Thoracic aorta (tissue), 2 donors: ENCODE measurements around the gene FCSK. TPM values are rescaled to one million over a fixed set of nuclear protein-coding genes. Genes with fewer than 3 reads are reported as not detected.
"Not testable (repeated sequence)": the region's sequence is repeated elsewhere in the genome, so short reads cannot be mapped to it uniquely, and the experiment has no call there.

Experiments
- ATAC-seq: fragments of 150-250 bp; one replicate; pipeline ENCODE4 v1.8.0; 2017; ENCODE audit warnings: low read depth; ENCODE audit not compliant: insufficient number of reproducible peaks, low FRiP score
- DNase-seq: peaks from one replicate; pipeline ENCODE4 v3.0.0-alpha.2; 2020; ENCODE audit warnings: low spot score
- H3K27ac ChIP-seq, 2 donors: fragments of 200-600 bp; sonication (generic); 1 replicate in 1 of 2; 2 replicates in 1 of 2; pipeline ENCODE4 v1.5.1; 2016; ENCODE audit warnings: mild to moderate bottlenecking in 2 of 2, moderate library complexity in 2 of 2
- H3K27me3 ChIP-seq: fragments of 200-600 bp; sonication (generic); replicated peaks from 2 replicates; pipeline ENCODE4 v1.6.0; 2016; ENCODE audit warnings: mild to moderate bottlenecking; ENCODE audit not compliant: insufficient read depth
- H3K36me3 ChIP-seq: fragments of 200-600 bp; sonication (generic); one replicate; pipeline ENCODE4 v1.5.1; 2016
- H3K4me1 ChIP-seq, 2 donors: fragments of 200-600 bp; sonication (generic); 1 replicate in 1 of 2; 2 replicates in 1 of 2; pipeline versions ENCODE4 v1.5.1 to v1.6.0; 2016; ENCODE audit warnings: low read depth in 2 of 2, mild to moderate bottlenecking in 1 of 2; ENCODE audit not compliant: control insufficient read depth in 1 of 2
- H3K4me3 ChIP-seq: fragments of 200-600 bp; sonication (generic); 2 replicates; pipeline ENCODE4 v1.5.1; 2016; ENCODE audit warnings: mild to moderate bottlenecking
- H3K9me3 ChIP-seq: fragments of 200-600 bp; sonication (generic); 2 replicates; pipeline ENCODE4 v1.5.1; 2016
- total RNA-seq, 2 donors: library from RNA; depleted of rRNA; stranded (reverse); fragments of >200 nt; gene quantifications; one replicate each; pipeline versions ENCODE4 v1.1.0 to v1.2.3, GENCODE V29; 2016
- TF ChIP-seq, protein P1 (sequence below): fragments of 200-600 bp; sonication (generic); IDR thresholded peaks from one replicate; pipeline ENCODE4 v1.5.1; 2019; ENCODE audit warnings: antibody characterized with exemption

FCSK gene
- total RNA-seq, 2 donors from 2014 or later = 16.1 to 20.4 TPM

GRCh38 chr16:70523743-70524398 lies 69.5 kb downstream of the FCSK start, which contains the start of gene SF3B3:
TSS of gene SF3B3 (plus strand) at chr16:70523816. CDS start at chr16:70526657, 2,841 bp downstream.
- peak within 1 kb of the TSS; percentile 81 to 86 for H3K27ac ChIP-seq
- peaks cover 12% of the 10 kb centered on the region for H3K36me3 ChIP-seq
- peak; percentile 89 for ATAC-seq
- H3K27me3 ChIP-seq = no peaks in the 10 kb centered on the region
- no peak for DNase-seq
- H3K4me1 ChIP-seq = peaks cover 12 to 41% of the 10 kb centered on the region in 2 donors
- H3K9me3 ChIP-seq = no peaks in the 10 kb centered on the region
- TF ChIP-seq, protein P1, sequence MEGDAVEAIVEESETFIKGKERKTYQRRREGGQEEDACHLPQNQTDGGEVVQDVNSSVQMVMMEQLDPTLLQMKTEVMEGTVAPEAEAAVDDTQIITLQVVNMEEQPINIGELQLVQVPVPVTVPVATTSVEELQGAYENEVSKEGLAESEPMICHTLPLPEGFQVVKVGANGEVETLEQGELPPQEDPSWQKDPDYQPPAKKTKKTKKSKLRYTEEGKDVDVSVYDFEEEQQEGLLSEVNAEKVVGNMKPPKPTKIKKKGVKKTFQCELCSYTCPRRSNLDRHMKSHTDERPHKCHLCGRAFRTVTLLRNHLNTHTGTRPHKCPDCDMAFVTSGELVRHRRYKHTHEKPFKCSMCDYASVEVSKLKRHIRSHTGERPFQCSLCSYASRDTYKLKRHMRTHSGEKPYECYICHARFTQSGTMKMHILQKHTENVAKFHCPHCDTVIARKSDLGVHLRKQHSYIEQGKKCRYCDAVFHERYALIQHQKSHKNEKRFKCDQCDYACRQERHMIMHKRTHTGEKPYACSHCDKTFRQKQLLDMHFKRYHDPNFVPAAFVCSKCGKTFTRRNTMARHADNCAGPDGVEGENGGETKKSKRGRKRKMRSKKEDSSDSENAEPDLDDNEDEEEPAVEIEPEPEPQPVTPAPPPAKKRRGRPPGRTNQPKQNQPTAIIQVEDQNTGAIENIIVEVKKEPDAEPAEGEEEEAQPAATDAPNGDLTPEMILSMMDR = no peak
- peak within 1 kb of the TSS; percentile 78 for H3K4me3 ChIP-seq

- not testable (repeated sequence) for DNase-seq, H3K9me3 ChIP-seq, H3K27me3 ChIP-seq, ATAC-seq
- Histone ChIP-seq H3K27ac (peak overlapping the region; percentile 81 to 86), H3K4me1 (peaks cover 12 to 41% of the 10 kb centered on the region in 2 donors), H3K36me3 (peaks cover 17% of the 10 kb centered on the region), H3K4me3 (peak overlapping the region; percentile 78)
These were observed 70.0 kb downstream of the FCSK start for GRCh38 chr16:70524399-70524825.

DNA sequence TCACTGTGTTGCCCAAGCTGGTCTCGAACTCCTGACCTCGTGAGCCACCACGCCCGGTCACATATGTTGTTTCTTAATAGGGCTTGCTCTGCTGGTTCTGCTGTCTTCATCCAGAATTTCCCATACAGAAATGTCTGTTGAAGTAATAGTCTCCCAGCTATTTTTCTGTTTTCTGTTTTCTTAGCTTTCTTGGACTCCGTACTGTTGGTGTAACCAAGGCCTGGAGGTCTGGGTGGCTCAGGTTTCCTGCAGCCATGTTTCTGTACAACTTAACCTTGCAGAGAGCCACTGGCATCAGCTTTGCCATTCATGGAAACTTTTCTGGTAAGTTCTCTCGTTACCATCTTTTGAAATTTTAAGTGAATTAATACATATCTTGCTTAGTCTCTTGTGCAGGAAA lies 72.0 kb downstream of the FCSK start:
- Histone ChIP-seq H3K27me3 (no peaks in the 10 kb centered on the region), H3K4me3 (no peak overlapping the region), H3K9me3 (no peaks in the 10 kb centered on the region), H3K4me1 (peaks cover 12 to 41% of the 10 kb centered on the region in 2 donors), H3K27ac (no peak overlapping the region), H3K36me3 (peaks cover 31% of the 10 kb centered on the region)
- ATAC-seq (no peak), DNase-seq (no peak)
- TF ChIP-seq, protein P1 = no peak

GRCh38 chr16:70527315-70527996 lies 73.1 kb downstream of the FCSK start:
- no peak for ATAC-seq
- TF ChIP-seq, protein P1 = no peak
- Histone ChIP-seq H3K36me3 (peaks cover 42% of the 10 kb centered on the region), H3K27ac (no peak overlapping the region), H3K27me3 (no peaks in the 10 kb centered on the region), H3K4me1 (peaks cover 10 to 37% of the 10 kb centered on the region in 2 donors), H3K4me3 (no peak overlapping the region), H3K9me3 (no peaks in the 10 kb centered on the region)
- no peak for DNase-seq

GRCh38 chr16:70529051-70529777 lies 74.8 kb downstream of the FCSK start:
- no peak for ATAC-seq
- H3K4me1 ChIP-seq = peaks cover 8 to 32% of the 10 kb centered on the region in 2 donors

More at GRCh38 chr16:70529051-70529777, 74.8 kb downstream of the FCSK start:
- DNase-seq = no peak
- peaks cover 57% of the 10 kb centered on the region for H3K36me3 ChIP-seq
- H3K4me3 ChIP-seq = no peak overlapping the region
- no peaks in the 10 kb centered on the region for H3K27me3 ChIP-seq
- H3K27ac ChIP-seq = no peak overlapping the region
- TF ChIP-seq, protein P1 = peak; percentile 45
- no peaks in the 10 kb centered on the region for H3K9me3 ChIP-seq

Other genes with a start within 250 kb of the FCSK start
- 10 to 100 TPM; 16.1 to 39.3 TPM for gene EXOSC6, start 202.7 kb upstream of the FCSK start, total RNA-seq
- gene AARS1, start 165.1 kb upstream of the FCSK start, total RNA-seq = 10 to 100 TPM; 68.0 to 69.4 TPM
- 10 to 100 TPM; 20.7 to 20.8 TPM for gene DDX19B, start 155.4 kb upstream of the FCSK start, total RNA-seq
- gene DDX19A, start 107.7 kb upstream of the FCSK start, total RNA-seq = 10 to 100 TPM; 38.7 to 54.4 TPM
- 10 to 100 TPM; 21.0 to 28.4 TPM for gene ST3GAL2, start 15.5 kb upstream of the FCSK start, total RNA-seq
- 10 to 100 TPM; 44.2 to 46.7 TPM for gene COG4, start 69.0 kb downstream of the FCSK start, total RNA-seq
- 100 to 1,000 TPM in 1 of 2 donors, 10 to 100 TPM in 1; 94.6 to 123 TPM for gene SF3B3, start 69.2 kb downstream of the FCSK start, total RNA-seq
- gene IL34, start 192.0 kb downstream of the FCSK start, total RNA-seq = 10 to 100 TPM; 11.9 to 55.6 TPM
- gene MTSS2, start 231.5 kb downstream of the FCSK start, total RNA-seq = 10 to 100 TPM; 57.3 to 58.5 TPM